Superior temporal gyrus (tissue), 1 donor: ENCODE results near the gene C17orf75.
"Not testable (repeated sequence)": the region's sequence is repeated elsewhere in the genome, so short reads cannot be mapped to it uniquely, and the experiment has no call there.

Experiments used
- DNase-seq: peaks from one replicate; pipeline ENCODE4 v3.0.0-alpha.2; 2016; ENCODE audit errors: extremely low spot score

The C17orf75 gene

DNA sequence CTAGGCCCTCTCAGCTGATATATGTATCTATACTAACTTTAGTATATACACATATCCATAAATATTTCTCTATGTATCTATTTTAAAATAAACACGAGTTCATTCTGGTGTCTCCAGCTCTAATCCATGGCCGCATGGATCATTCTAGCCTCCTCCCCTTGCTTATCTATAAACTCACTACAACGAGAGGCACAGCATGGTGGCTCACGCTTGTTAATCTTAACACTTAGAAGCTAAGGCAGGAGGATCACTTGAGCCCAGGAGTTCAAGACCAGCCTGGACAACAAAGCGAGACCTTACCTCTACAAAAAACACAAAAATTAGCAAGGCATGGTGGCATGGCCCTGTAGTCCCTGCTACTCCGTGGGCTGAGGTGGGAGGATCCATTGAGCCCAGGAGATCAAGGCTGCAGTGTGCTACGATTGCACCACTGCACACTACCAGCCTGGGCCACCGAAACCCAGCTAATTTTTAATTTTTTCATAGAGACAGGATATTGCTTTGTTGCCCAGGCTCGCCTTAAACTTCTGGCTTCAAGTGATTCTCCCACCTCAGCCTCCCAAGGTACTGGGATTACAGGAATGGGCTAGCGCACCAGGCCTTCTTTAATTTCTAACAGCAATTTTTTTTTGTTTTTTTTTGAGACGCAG lies 4.1 kb upstream of the C17orf75 start:
- no peak for DNase-seq

DNA sequence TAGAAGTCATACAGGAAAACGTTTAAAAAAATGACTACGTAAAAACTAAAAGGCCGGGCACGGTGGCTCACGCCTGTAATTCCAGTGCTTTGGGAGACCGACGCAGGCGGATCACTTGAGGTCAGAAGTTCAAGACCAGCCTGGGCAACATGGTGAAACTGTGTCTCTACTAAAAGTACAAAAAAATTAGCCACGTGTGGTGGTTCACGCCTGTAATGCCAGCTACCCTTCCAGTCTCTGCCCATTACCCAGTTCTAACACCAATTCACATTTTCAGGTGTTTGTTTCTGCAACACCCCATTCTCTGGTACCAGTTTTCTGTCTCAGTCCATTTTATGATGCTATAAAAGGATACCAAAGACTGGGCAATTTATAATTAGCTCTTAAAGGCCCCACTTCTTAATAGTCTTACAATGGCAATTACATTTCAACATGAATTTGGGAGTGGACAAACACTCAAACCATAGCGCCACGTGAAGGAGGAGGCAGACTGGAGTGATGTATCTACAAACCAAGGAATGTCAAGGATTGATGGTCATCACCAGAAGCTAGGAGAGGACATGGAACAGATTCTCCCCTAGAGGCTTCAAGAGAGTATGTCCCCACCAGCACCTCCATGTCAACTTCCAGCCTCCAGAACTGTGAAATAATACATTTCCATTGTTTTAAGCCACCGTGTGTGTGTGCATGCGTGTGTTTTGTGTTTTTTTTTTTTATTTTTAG lies 791 bp upstream of the C17orf75 start:
- no peak for DNase-seq

DNA sequence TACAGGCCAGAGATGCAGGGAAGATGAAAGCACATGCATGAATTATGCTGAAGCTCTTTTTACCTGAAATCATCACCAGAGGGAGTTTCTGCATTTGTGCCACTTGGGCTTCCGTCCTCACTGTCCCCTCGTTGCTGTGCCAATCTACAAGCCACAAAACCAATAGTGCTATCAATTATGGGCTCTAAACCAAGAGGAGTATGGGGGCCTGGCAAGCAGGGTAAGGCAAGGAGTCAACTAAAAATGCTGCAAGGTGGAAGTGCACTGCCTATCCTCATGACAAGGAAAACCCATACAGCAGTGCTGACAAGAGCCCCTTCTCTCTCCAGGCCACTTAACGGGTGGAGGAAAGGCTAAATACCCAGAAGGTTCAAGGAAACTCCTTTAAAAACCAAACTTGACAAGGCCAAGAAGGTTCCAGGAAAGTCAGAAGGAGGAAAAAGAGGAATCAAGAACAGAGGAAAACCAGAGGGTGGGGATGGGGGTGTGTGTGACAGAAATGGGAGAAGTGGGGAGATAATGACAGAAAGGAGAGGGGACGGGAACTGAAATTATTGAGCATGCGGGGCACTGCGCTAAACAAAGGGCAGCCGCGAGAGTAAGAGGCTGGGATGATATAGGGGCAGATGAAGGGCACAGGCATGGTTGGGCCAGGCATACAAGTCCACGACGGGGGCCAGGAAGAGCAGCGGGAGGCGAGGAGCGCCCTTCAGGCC lies 674 bp downstream of the C17orf75 start:
- DNase-seq, result peak; percentile 39

DNA sequence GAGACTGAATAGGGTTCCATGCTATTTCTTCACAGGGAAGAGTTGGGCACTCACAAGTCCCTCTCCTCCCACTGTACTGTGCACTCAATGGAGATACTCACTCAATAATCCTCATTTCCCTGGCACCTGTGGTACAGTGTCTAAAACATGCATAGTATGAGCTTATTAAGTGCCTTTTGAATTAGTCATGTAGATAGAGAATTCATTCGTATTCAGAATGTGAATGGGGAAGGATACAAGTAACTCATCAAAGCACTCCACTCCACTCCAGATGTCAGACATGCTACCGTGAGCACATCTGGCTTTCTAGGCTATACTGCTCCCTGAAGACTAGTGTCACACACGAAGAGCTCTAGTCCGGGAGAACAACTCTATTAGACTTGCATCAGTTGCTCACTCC lies 6.3 kb downstream of the C17orf75 start:
- DNase-seq, result no peak

DNA sequence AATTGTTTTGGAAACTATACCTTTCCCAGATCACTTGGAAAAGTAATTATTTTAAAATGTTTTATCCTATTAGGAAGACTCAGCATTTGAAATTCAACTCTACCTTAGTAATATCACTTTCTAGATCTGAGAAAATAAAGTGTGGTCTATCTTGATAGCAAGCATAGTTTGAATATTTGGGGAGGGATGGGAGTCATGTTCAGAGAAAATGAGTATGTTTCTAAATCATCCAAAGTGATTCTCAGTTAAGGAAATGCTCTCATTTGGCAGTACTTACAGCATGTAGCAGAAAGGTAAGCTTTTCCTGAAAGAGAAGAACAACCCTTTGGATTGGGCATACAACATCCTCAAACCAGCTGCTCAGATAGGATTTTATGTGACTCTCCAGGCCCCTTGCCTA lies 6.9 kb downstream of the C17orf75 start:
- no peak for DNase-seq

DNA sequence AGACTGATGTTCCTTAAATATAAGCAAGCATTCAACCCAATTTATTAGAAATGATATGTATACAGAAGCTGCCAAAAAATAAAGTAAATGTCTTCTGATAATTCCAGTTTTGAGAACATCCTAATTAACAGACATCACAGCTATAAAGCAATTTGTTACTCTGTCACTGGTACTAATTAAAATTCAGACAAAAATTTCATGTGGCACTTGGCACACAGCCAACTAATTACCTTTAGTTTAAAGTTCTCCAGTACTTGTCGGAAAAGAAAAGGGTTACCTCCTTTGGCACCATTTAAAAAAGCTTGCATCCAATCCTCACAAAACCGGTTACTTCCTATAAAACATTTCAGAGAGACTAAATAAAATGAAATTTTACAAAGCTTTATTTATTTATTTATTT lies 8.8 kb downstream of the C17orf75 start:
- DNase-seq, result no peak

DNA sequence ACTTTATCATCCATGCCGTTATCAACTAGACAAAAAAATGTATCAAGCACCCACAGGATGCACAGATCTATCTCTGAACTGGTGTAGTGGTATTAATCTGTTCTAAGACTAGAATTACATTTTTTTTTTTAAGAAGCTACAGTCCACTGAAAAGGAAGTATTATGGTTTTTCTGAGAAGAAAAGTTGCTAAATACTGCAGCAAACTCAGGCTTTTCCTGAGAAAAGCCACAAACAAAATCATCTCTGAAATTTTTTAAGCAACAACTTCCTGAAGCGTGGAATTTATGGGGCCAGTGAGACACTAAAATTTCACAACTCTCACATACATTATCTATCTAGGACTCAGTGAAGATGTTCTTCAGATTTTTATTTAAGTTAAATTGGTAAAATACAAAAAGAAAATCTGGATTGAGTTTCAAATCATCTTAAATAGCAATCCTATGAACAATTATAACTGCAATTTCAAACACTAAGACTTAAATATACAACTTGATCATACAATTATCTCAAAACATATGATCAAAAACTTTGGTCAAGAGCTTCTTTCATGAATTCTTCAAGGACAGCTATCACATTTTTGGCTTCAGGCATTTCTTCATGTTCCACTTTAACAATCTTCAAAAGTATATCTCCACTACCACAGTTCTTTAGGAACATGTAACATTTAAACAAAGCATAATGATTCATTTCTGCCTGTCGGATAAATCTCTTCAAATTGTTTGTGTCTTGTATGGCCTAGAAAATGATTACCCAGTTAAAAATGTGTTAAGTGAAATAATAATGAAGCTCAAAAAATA lies 10.5 kb downstream of the C17orf75 start:
- no peak for DNase-seq

DNA sequence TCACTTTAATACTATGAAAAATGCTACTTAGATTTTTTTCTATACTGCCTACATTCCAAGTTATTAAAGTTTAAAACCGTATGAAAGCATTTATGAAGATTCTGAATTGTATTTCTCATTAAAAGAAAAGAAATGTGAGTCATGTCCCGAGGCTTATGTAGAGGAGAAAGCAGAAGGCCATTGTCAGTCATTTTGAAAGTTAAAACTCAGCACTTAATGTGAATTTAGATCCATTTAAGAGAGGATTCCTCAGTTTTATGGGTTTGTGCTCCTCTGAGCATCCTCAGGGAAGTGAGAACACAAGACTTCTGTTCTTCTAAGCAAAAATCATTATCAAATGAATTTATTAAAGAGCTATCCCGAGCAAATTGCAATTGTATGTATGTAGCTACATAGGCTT lies 11.8 kb downstream of the C17orf75 start:
- no peak for DNase-seq

DNA sequence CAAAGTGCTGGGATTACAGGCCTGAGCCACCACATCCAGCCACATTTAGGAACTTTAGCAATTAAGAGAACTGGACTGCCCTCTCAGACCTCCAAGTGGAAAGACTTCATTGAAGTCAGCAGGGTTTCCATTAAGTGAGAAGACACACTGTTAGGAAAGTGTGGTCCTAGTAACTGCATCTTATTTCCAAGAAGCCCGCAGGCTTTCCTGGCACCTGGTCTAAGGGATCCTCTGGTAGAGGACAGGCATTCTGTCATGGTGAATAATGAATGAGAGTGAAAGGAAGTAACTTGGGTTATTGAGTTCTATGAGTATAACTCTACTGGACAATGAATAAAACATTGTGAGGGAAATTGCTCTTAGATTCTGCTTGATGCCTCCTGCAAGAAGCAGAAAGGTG lies 14.1 kb downstream of the C17orf75 start:
- no peak for DNase-seq

DNA sequence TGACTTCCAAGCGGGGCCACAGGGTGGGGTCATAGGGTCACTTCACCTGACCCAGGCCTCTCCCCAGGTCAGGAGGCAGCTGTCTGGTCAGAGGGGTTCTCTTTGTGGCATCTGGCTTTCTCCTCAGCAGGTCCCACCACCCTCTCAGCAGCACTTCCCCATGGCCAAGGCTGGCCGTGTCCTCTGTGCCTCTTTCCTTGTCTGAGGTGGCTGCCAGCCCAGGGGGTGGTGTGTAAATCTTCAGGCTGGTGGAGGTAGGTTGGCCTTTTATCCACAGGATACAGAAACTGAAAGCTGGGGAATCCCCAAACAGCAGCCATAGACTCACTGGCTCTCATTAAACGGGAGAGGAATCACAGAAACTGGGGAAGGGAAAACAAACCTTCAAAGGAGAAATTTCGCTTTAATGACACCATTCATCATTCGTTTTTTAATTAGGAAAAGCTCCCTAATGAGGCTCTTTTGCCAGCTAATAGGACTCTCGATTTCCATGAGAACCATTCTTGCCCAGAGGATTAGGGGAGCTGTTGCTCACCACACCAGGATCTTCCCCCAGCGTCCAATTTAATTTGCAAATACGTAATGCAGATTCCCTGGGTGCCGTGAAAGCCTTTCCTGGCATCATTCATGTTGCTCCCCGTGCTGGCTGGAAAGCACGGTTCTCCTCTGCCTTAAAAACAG lies 18.0 kb downstream of the C17orf75 start:
- peak; percentile 22 for DNase-seq

DNA sequence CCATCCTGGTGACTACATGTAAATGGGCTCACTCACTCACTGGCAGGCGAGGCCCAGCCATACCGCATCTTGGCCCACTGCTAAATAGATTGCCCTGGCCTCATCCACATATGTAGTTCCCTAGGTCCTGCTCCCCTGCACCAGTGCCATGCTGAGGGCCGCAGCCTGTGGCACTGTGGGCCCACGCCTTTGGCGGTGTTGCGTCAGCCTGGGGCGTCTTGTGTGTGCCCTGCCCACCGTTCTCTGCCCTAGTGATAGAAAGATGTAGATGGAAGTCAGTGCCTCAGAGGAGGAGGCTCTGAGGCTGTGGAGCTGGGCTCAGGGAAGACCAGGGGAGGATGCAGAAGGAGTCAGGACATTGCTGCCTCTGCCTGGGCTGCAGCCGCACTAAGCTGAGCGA lies 18.9 kb downstream of the C17orf75 start:
- DNase-seq, result no peak

DNA sequence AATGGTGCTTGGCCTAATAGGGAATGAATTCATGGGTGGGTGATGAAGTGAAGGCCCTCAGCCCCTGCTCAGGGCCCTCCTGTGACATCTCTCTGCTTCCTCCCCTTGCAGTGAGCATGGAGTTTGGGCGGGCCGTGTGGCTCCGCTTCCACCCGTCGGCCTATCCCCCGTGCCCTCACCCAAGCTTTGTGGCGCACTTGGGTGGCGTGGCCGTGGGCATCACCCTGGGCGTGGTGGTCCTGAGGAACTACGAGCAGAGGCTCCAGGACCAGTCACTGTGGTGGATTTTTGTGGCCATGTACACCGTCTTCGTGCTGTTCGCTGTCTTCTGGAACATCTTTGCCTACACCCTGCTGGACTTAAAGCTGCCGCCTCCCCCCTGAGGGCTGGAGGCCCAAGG lies 21.1 kb downstream of the C17orf75 start:
- no peak for DNase-seq

DNA sequence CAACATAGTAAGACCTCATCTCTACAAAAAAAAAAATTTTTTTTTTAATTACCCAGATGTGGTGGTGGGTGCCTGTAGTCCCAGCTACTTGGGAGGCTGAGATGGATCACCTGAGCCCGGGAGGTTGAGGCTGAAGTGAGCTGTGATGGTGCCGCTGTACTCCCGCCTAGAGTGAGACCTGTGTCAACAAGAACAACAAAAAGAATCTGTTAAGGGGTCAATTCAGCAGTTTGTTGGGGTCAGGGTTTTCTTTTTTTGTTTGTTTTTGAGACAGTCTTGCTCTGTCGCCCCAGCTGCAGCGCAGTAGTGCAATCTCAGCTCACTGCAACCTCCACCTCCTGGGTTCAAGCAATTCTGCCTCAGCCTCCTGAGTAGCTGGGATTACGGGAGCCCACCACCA lies 21.9 kb downstream of the C17orf75 start:
- DNase-seq, result not testable (repeated sequence)

DNA sequence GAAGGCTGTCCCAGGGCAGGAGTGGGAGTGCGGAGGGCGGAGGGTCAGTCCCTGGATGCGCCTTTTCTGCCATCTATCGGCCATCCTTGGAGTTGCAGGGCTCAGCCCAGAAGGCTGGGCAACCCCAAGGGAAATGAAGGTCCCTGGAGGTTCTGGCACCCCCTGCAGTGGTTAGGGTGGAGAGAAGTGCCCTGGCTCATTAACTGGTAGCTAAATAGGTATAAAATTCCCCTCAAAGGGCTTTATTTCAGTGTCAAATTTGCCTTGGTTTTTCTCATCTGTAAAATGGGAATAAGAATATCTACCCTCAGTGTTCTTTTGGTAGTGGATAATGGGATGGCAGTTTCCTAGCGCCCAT lies 22.4 kb downstream of the C17orf75 start:
- peak; percentile 86 for DNase-seq

DNA sequence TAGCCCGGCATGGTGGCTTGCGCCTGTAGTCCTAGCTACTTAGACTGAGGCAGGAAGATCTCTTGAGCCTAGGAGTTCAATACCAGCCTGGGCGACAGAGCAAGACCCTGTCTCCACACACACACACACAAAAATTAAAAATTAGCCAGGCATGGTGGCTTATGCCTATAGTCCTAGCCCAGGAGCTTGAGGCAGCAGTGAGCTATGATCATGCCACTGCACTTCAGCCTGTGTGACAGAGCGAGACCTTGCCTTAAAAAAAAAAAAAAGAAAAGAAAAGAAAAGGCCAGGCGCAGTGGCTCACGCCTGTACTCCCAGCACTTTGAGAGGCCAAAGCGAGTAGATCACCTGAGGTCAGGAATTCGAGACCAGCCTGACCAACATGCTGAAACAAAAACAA lies 23.9 kb downstream of the C17orf75 start:
- DNase-seq, result no peak

DNA sequence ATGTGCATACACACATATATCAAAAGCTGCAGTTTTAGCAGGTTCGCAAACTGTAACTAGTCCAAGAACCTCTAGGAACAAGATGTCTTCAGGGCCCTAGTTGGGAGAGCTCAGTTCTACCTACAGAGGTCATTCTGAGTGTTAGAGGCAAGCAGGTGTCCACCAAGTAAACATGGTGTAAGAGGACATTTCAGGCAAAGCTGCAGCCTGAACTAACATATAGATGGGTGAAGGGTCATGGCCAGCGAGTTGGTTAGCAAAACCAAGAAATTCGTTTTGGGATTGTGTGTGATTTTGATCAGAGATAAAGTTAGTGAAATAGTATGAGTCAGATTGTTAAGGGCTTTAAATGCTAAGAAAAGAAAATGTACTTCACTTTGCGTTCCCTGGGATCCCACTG lies 24.6 kb downstream of the C17orf75 start:
- DNase-seq, result no peak

DNA sequence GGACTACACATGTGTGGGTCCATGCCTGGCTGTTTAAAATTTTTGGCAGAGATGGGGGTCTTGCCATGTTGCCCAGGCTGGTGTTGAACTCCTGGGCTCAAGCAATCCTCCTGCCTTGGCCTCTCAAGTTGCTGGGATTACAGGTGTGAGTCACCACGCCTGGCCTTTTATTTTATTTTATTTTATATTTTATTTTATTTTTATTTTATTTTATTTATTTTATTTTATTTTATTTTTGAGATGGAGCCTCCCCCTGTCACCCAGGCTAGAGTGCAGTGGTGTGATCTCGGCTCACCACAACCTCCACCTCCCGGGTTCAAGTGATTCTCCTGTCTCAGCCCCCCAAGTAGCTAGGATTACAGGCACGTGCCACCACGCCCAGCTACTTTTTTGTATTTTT lies 25.3 kb downstream of the C17orf75 start:
- DNase-seq, result not testable (repeated sequence)

DNA sequence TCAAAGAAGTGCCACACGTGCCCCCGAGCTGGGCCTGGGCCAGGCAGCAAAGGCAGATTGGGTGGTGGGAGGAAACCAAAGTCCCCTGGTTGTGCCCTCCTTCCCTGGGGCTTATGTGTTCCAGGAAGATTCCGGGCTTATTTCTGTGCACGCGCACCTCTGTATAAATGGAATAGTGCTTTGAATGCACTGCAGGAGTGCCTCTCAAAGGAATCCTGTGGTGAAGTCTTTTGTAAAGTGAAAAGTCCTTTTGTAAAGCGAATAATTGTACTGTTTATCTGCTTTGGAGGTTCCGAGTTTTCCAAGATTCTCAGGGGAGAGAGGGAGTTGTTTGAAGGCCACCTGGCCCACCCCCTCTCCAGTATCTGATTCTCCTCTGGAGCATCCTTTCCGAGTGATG lies 26.8 kb downstream of the C17orf75 start:
- no peak for DNase-seq

DNA sequence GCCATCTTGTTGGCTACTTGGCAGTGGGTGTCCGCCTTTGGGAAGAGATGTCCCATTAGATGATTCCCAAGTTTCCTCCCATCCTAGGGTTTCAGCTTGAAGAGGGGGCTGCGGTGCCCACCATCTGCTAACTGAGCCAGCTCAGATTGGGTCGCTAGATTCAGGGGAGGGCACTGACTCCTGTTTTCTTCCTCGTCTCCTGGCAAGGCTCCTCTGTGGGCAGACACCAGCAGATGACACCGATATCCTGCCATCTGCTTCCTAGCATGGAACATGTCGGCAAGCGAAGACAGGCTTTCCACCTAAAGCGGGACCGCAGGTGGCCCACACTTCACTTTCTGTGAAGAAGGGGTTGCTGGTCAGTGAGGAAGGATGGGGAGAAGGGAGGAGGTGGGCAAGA lies 27.3 kb downstream of the C17orf75 start:
- no peak for DNase-seq

DNA sequence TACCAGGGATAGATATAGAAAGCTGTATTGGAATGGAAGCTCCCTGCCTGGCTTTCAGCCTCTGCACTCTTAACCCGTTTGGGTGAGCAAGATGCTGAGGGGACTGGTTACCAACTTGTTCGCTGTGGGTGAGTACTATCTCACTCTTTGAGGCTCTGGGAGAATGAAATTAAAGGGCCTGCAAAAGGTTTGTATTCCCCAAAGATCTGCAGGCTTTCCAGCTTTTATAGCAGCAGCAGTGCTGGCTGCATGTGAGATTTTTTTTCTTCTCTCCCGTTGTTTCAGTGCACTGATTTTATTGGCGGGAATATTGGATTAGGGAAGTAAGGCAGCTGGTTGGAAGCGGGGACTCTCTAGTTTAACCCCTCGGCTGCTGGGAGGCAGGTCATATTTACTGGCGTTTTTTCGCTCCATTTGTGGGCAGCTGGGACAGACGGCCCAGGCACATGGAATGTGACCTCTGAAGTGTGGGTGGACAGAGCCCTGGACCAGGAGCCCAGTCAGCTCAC lies 30.9 kb downstream of the C17orf75 start:
- DNase-seq, result peak; percentile 32

DNA sequence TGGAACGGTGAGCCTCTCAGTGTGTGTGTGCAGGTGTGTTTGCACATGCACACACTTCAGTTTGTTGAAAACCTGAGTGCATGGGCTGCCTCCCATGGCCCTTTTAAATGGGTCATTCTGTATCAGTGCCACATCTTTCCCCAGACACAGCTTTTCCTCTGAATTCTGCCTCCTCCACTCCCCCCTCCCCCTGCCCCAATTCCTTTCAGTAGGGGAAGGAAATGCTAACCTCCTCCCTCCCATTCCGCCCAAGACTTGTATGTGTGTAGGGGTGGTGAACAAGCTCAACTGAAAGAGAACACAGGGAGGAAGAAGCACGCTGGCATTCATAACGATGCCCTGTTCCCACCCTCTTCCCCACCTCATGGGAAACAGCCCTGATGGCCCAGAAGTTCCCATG lies 34.3 kb downstream of the C17orf75 start:
- DNase-seq, result no peak

DNA sequence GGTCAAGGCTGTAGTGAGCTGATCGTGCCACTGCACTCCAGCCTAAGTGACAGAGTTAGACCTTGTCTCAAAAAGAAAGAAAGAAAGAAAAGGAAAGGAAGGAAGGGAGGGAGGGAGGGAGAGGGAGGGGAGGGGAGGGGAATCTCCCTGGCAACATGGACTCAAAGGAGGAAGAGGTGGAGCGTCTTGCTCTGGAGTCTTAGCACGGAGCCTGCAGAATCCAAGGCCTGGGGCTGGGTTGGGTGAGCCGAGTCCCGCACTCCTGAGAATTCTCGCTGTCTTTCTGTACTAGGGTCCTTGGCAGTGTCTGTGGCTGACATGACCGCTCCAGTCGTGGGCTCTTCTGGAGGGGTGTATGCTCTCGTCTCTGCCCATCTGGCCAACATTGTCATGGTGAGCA lies 36.9 kb downstream of the C17orf75 start:
- no peak for DNase-seq
